HG03196 (cell line): ENCODE data around the gene KAZN.

ENCODE experiments used
- ATAC-seq: cut with Tn5 transposase; IDR thresholded peaks from one replicate; pipeline ENCODE4 v1.9.1; 2021; ENCODE audit not compliant: unreplicated experiment

Gene KAZN

GRCh38 chr1:14786109-14786675 is 187.7 kb downstream of the KAZN start:
- no peak for ATAC-seq

- ATAC-seq: no peak
Measured at GRCh38 chr1:14786681-14787080, 188.2 kb downstream of the KAZN start.

GRCh38 chr1:14787604-14788003 is 189.1 kb downstream of the KAZN start:
- ATAC-seq: no peak

- no peak for ATAC-seq
Measured at GRCh38 chr1:14788080-14788479, 189.6 kb downstream of the KAZN start.

GRCh38 chr1:14790982-14791381 is 192.5 kb downstream of the KAZN start:
- no peak for ATAC-seq

- ATAC-seq: no peak
Measured at GRCh38 chr1:14791654-14792053, 193.2 kb downstream of the KAZN start.

- no peak for ATAC-seq
Measured at GRCh38 chr1:14794136-14794768, 195.8 kb downstream of the KAZN start.

GRCh38 chr1:14794906-14795305 is 196.4 kb downstream of the KAZN start:
- no peak for ATAC-seq

- ATAC-seq: no peak
Measured at GRCh38 chr1:14795589-14795988, 197.1 kb downstream of the KAZN start.

- ATAC-seq: no peak
Measured at GRCh38 chr1:14800014-14800413, 201.5 kb downstream of the KAZN start.

- no peak for ATAC-seq
Measured at GRCh38 chr1:14800500-14801076, 202.1 kb downstream of the KAZN start.

GRCh38 chr1:14803002-14803789 is 204.7 kb downstream of the KAZN start:
- no peak for ATAC-seq

- no peak for ATAC-seq
Measured at GRCh38 chr1:14804626-14805025, 206.1 kb downstream of the KAZN start.

- no peak for ATAC-seq
Measured at GRCh38 chr1:14806772-14807171, 208.3 kb downstream of the KAZN start.

GRCh38 chr1:14808768-14809167 is 210.3 kb downstream of the KAZN start:
- ATAC-seq: no peak

GRCh38 chr1:14809191-14809981 is 210.9 kb downstream of the KAZN start:
- ATAC-seq: no peak

- ATAC-seq: no peak
Measured at GRCh38 chr1:14810595-14811361, 212.3 kb downstream of the KAZN start.

GRCh38 chr1:14811573-14811972 is 213.1 kb downstream of the KAZN start:
- ATAC-seq: no peak

GRCh38 chr1:14812189-14812588 is 213.7 kb downstream of the KAZN start:
- no peak for ATAC-seq

- no peak for ATAC-seq
Measured at GRCh38 chr1:14815175-14815877, 216.8 kb downstream of the KAZN start.
